A673 (cell line): ENCODE data around the gene SIN3B.

Experiments used
- CTCF ChIP-seq: fragments of 300-800, 200-600 bp; sonication (generic); conservative IDR thresholded peaks from 2 replicates; pipeline ENCODE4 v1.5.1; 2017; ENCODE audit warnings: low read depth, mild to moderate bottlenecking, antibody characterized with exemption, low read length, moderate library complexity, mixed read lengths
- EZH2 ChIP-seq: fragments of 200-600 bp; sonication (generic); IDR thresholded peaks from 2 replicates; pipeline ENCODE4 v1.6.1; 2017; ENCODE audit warnings: borderline replicate concordance, low read depth, mild to moderate bottlenecking, mixed read lengths, antibody characterized with exemption, low read length; ENCODE audit not compliant: poor library complexity, severe bottlenecking

GRCh38 chr19:16919496-16919895, 90.3 kb downstream of the SIN3B start:
- no peak for TF ChIP-seq CTCF
- TF ChIP-seq EZH2 = no peak
